NB4 (cell line): Measurements from ENCODE around the gene LAMA4.

Source experiments
- DNase-seq: peaks from one replicate; pipeline ENCODE4 v3.0.0; 2010; ENCODE audit warnings: low read depth
- H3K4me3 ChIP-seq: one replicate; pipeline ENCODE4 v1.5.1; 2011; ENCODE audit warnings: mild to moderate bottlenecking, low read depth, low read length, moderate library complexity
- CTCF ChIP-seq: IDR thresholded peaks from one replicate; pipeline ENCODE4 v1.5.1; 2012; ENCODE audit warnings: low read depth, low read length
- MAX ChIP-seq: IDR thresholded peaks from 2 replicates; pipeline ENCODE4 v1.6.1; 2011; ENCODE audit warnings: low read depth, low read length
- MYC ChIP-seq: IDR thresholded peaks from 2 replicates; pipeline ENCODE4 v1.6.1; 2011; ENCODE audit warnings: low read depth, low read length
- POLR2A ChIP-seq: IDR thresholded peaks from 2 replicates; pipeline ENCODE4 v1.6.1; 2011; ENCODE audit warnings: mild to moderate bottlenecking; ENCODE audit not compliant: insufficient read length; ENCODE audit errors: extremely low read depth

The LAMA4 gene

GRCh38 chr6:112198582-112198981, 55.8 kb downstream of the LAMA4 start:
- no peak for TF ChIP-seq MYC
- H3K4me3 ChIP-seq = no peak overlapping the region
- no peak for DNase-seq

GRCh38 chr6:112197636-112198035, 56.7 kb downstream of the LAMA4 start:
- no peak overlapping the region for H3K4me3 ChIP-seq
- no peak for TF ChIP-seq MAX
- no peak for TF ChIP-seq CTCF
- TF ChIP-seq MYC = no peak
- no peak for TF ChIP-seq POLR2A
- DNase-seq = no peak

- H3K4me3 ChIP-seq = no peak overlapping the region
- no peak for DNase-seq
- TF ChIP-seq MYC (no peak), POLR2A (no peak), MAX (no peak), CTCF (no peak)
Measured at GRCh38 chr6:112196306-112196705, 58.1 kb downstream of the LAMA4 start.

GRCh38 chr6:112195166-112195565, 59.2 kb downstream of the LAMA4 start:
- TF ChIP-seq MYC = no peak
- TF ChIP-seq POLR2A = no peak
- no peak for TF ChIP-seq CTCF
- TF ChIP-seq MAX = no peak

GRCh38 chr6:112194511-112194910, 59.9 kb downstream of the LAMA4 start:
- no peak overlapping the region for H3K4me3 ChIP-seq
- no peak for TF ChIP-seq CTCF
- TF ChIP-seq MYC = no peak
- no peak for TF ChIP-seq MAX
- TF ChIP-seq POLR2A = no peak
- no peak for DNase-seq

More at GRCh38 chr6:112195166-112195565, 59.2 kb downstream of the LAMA4 start:
- no peak overlapping the region for H3K4me3 ChIP-seq
- DNase-seq = no peak

- no peak for TF ChIP-seq MAX
- no peak overlapping the region for H3K4me3 ChIP-seq
- no peak for DNase-seq
Measured at GRCh38 chr6:112193535-112194051, 60.8 kb downstream of the LAMA4 start.

- DNase-seq = no peak
- no peak overlapping the region for H3K4me3 ChIP-seq
- TF ChIP-seq MAX (no peak), POLR2A (no peak), MYC (no peak), CTCF (no peak)
Measured at GRCh38 chr6:112193117-112193516, 61.2 kb downstream of the LAMA4 start.
